GM19035 (cell line): ENCODE data around the gene MVP.

Source experiments
- ATAC-seq: cut with Tn5 transposase; IDR thresholded peaks from one replicate; pipeline ENCODE4 v1.9.1; 2021; ENCODE audit not compliant: unreplicated experiment

The MVP gene

DNA sequence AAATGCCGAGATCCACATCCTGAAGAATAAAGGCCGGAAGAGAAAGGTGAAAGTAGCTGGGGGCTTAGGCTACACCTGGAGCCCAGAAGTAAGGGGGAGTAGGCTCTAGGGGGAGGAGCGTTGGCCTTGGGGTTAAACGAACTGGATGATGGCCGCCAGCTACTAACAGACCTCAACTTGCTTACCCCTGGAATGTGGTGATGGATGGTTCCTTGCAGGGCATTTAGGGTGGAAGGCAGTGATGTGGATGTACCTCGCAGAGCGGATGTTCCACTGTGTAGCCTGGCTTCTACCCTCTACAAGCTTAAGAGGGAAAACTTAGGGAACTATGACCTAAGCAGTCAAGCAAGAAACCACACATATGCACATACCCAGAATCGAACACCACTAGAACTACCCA is 16.2 kb upstream of the MVP start:
- no peak for ATAC-seq

DNA sequence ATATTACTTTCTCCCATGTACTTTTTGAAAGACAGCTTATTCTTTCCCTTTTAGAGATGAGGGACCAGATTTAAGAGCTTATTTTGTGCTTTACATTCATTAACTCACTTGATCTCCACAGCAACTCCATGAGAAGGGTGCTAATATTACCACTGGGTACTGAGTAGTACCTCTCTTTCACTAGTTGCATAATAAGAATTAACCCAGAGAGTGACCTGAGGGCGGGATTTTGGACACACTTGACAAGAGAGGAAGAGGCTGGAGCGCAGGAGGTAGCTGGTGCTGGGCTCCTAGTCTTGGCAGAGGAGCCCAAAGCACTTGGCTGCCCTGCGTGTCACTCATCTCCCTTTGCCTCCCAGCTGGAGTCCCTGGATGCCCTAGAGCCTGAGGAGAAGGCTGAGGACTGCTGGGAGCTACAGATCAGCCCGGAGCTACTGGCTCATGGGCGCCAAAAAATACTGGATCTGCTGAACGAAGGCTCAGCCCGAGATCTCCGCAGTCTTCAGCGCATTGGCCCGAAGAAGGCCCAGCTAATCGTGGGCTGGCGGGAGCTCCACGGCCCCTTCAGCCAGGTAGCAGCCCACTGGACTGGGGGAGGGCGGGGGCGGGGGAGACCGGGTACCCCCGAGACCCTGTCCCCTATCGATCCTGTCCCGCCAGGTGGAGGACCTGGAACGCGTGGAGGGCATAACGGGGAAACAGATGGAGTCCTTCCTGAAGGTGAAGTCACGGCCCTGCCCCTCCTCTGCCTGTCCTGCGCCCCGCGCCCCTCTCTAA is 15.6 kb upstream of the MVP start:
- ATAC-seq = no peak

DNA sequence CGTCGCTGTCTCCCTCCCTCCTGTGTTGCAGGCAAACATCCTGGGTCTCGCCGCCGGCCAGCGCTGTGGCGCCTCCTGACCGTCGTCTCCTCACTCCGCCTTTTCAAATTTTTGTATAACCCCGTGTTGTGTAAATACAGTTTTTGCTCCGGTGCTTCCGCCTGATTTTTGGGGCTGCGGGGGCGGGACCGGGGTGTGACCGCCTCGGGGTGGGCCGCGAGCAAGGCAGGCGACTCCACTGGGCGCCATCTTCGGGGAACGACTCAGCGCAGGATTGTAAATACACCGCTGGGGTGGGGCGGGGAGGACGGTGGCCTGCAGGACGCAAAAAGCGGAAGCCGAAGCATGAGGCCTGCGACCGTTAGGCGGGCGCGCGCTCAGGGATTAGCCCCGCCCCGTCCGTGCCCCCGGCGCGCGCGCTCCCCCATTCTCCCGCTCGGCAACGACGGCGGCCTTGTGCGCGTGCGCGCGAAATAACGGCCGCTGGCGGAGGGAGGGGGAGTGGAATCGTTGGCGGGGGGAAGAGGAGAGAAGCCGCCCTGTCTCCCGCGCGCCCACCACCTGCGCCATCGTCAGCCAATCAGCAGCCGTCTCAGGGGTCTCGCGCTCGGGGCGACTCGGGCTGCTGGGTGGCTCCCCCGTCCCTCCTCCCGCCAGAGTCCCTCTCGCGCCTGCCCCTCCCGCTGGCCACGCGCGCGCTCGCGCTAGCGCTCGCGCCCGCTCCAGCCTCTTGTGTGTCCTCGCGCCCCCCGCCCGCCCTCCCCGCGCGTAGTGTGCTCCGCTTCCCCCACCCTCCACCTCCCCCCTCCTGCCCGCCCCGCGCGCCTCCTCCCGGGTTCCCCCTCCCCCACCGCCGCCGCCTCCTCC is 14.8 kb upstream of the MVP start:
- peak; percentile 53 for ATAC-seq

DNA sequence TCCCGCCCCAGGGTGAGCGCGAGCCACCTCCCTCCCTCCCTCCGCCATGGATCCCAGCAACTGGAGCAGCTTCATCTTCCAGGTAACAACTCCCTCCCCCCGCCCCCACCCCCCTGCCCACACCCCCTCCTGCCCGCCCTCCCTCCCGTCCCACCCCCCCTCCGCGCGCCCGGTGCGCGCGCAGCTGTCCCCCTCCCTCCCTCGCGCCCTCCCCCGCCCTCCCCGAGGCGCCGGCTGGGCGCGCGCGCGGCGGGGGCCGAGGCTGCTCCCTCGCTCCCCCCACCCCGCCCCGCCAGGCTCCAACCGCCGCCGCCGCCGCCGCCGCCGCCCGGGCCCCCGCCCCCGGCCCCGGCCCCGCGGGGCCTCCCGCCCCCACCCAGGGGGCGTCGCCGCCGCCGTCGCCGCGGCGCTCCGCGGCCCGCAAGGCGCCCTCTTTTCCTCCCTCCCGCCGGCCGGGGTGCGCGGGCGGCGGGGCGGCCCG is 14.1 kb upstream of the MVP start, which contains the start of gene MAZ:
TSS of gene MAZ (plus strand) at position 431 of the 481 bp plus-strand sequence. CDS start 173 bp downstream, outside the sequence.
- ATAC-seq = no peak

DNA sequence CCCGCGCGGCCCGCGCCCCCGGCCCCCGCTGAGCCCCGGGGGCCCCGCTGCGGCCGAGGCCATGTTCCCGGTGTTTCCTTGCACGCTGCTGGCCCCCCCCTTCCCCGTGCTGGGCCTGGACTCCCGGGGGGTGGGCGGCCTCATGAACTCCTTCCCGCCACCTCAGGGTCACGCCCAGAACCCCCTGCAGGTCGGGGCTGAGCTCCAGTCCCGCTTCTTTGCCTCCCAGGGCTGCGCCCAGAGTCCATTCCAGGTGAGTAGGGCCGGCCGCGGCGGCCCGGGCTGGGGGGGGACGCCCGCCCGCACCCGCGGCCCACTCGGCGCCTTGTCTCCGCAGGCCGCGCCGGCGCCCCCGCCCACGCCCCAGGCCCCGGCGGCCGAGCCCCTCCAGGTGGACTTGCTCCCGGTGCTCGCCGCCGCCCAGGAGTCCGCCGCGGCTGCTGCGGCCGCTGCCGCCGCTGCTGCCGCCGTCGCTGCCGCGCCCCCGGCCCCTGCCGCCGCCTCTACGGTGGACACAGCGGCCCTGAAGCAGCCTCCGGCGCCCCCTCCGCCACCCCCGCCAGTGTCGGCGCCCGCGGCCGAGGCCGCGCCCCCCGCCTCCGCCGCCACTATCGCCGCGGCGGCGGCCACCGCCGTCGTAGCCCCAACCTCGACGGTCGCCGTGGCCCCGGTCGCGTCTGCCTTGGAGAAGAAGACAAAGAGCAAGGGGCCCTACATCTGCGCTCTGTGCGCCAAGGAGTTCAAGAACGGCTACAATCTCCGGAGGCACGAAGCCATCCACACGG is 13.4 kb upstream of the MVP start:
- ATAC-seq = no peak

DNA sequence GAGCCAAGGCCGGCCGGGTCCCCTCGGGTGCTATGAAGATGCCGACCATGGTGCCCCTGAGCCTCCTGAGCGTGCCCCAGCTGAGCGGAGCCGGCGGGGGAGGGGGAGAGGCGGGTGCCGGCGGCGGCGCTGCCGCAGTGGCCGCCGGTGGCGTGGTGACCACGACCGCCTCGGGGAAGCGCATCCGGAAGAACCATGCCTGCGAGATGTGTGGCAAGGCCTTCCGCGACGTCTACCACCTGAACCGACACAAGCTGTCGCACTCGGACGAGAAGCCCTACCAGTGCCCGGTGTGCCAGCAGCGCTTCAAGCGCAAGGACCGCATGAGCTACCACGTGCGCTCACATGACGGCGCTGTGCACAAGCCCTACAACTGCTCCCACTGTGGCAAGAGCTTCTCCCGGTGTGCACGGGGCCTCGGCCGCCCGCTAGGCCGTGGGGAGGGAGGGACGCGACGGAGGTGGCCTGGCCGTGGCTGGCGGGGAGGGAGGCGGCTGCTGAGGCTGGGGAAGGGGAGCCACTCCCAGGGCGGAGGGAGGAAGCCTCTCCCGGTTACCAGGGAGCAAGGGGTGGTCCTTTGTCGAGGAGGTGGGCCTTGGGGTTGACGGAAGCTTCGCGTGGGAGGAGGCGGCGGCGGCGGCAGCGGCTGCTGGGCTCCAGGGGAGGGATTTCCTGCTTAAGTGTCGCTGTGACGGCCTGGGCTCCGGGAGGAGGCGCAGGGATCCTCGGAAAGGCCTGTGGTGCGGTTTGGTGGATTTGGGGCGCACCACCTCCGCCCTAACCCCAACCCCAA is 12.6 kb upstream of the MVP start:
- ATAC-seq = peak; percentile 24

DNA sequence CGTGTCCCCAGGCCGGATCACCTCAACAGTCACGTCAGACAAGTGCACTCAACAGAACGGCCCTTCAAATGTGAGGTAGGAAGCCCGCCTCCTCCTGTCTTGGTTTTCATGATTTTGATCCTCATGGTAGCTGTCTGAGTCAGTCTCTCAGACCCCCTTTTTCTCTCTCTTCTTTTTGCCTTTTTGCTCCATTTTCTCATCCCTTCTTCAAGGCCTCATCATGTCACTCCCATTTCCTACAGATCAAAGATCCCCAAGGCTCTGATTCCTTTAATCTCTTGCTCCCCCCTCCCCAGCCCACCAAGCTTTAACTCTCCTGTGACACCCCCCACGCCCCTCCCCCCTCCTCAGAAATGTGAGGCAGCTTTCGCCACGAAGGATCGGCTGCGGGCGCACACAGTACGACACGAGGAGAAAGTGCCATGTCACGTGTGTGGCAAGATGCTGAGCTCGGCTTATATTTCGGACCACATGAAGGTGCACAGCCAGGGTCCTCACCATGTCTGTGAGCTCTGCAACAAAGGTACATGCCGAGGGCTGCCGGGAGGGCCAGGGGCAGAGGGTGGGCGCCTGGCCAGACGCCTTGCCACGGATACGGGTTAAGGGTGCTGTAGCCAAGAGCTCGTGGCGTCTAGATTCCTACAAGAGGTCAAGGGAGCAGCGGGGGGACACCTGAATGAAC is 11.9 kb upstream of the MVP start:
- ATAC-seq = no peak

DNA sequence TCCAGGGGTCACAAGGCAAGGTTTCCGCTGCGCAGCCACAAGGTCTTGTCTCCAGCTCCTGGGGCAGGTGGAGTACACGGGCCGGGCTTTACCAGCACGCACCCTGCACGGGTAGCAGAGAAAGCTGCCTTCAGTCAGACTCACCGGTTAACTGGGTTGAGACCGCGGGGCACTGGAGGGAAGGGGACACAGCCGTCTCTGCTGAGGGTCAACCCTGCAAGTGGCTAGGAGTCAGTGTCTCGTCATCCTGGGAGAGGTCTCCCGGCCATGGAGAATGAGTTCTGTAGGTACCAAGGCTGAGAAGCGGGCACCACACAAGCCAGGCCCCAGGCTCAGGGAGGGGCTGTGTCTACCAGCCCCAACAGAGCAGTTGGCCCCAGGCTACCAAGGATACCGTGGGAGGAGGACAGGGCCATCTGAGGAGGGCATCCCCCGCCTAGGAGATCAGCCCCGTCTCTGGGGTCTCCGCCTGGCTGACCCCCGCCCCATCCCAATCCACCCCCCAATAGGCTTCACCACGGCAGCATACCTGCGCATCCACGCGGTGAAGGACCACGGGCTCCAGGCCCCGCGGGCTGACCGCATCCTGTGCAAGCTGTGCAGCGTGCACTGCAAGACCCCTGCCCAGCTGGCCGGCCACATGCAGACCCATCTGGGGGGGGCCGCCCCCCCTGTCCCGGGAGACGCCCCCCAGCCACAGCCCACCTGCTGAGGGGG is 11.1 kb upstream of the MVP start:
- ATAC-seq = no peak

DNA sequence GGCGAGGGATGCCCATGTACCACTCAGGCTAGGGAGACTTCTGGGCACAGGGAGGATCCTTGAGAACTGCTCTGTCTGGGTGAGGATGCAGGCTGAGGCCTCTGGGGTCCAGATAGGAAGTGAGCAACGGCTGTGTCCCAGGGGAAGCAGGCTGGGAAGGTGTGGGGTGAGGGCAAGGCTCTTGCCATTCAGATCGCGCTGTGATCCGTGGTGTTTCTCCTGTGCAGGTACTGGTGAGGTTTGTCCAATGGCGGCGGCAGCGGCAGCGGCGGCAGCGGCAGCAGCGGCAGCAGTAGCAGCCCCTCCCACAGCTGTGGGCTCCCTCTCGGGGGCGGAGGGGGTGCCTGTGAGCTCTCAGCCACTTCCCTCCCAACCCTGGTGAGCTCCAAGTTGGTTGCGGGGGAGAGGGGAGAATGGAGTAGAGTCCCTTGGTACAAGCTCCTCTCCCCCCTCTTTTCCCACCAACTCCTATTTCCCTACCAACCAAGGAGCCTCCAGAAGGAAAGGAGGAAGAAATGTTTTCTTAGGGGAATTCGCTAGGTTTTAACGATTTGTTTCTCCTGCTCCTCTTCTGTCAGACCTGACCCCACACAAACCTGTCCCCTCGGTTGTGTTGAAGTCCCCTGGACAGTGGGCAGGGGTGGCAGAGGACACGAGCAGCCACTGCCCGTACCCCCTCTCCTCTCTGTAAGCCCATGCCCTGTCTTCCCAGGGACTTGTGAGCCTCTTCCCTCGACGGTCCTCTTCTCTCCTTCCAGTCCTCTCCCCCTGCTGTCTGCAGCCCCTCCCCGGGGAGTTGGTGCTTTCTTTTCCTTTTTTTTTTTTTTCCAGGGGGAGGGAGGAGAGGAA is 10.2 kb upstream of the MVP start:
- no peak for ATAC-seq

DNA sequence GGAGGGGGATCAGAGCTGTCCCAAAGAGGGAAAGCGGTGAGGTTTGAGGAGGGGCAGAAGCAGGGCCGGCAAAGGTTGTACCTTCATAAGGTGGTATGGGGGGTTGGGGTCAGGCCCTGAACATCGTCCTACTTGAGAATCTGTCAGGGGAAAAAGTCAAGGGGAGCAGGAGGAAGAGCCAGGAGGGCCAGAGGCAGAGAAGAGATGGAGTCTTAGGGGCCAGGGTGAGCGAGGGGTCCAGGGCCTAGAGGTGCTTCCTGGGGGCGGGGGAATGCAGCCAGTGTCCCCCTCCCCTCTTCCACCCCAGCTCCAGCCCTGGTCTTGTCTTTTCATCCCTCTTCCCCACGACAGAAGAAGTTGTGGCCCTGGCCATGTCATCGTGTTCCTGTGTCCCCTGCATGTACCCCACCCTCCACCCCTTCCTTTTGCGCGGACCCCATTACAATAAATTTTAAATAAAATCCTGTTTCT is 9.5 kb upstream of the MVP start:
- no peak for ATAC-seq

DNA sequence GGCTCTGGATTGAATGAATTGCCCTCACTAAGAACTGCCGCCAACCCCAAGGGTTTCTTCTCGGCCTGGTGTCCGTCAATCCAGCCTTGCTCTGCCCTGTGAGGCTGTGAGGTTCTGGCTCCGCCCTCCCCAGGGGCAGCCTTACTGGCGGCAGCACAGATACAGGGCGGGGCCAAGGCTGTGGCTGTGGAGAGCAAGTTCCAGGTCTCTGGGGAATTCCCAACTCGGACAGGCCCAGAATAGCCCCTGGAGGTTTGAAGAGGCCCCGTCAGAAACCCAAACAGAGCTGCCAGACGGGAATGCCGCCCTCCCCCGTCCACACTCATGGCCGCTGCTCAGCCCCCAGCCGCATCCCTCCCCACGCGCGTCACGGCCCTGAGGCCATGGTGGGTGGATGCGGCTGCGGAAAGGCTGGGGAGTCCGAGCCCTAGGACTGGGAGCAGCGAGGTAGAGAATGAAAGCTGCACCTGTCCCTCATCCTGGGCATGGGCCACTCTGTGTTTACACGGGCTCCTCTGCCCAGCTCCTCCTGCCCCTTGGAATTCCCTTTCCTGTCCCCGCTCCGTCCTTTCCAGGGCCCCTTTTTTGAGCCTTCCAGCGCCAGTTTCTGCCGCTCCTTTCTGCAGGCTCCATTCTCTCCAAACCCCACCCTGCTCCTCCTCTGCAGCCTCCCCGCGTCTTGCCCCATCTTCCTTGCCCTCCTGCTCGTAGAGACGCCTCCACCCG is 8.9 kb upstream of the MVP start:
- peak; percentile 32 for ATAC-seq

DNA sequence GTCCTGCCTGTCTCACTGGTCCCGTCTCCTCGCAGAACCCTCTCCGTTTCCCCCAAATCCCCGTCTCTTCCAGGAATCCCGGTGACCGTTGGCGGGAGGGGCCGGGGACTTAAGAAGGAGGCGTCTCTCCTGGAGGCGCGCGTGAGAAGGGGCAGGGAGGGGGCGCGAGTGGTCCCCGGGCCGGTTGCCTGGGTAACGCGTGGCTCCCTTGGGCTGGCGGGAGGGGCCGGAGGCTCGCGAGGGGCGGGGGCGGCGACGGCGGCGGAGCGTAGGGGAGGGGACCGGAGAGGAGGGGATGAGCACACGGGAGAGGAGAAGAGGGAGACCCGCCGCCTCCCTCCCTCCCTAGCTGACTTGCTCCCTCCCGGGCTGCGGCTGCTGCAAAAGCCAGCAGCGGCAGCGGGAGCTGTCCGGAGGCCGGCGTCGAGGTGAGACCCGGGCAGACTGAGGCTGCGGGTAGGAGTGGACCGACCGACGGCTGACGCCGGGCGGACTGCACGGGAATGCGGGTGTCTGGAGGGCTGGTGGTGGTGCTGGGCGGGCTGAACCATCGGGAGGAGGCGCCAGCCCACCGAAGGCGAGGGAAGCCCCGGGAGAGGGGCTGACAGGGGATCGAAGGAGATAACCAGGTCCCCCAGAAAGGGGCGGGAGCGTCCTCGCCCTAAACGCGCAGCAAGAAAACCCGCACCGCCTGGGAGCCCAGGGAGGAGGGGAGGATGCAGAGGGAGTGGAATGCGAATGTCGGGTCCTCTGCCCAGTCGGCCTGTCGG is 8.2 kb upstream of the MVP start, which contains the start of gene PRRT2:
TSS of gene PRRT2 (plus strand) at position 298 of the 770 bp plus-strand sequence. CDS start 862 bp downstream, outside the sequence.
- ATAC-seq = no peak

DNA sequence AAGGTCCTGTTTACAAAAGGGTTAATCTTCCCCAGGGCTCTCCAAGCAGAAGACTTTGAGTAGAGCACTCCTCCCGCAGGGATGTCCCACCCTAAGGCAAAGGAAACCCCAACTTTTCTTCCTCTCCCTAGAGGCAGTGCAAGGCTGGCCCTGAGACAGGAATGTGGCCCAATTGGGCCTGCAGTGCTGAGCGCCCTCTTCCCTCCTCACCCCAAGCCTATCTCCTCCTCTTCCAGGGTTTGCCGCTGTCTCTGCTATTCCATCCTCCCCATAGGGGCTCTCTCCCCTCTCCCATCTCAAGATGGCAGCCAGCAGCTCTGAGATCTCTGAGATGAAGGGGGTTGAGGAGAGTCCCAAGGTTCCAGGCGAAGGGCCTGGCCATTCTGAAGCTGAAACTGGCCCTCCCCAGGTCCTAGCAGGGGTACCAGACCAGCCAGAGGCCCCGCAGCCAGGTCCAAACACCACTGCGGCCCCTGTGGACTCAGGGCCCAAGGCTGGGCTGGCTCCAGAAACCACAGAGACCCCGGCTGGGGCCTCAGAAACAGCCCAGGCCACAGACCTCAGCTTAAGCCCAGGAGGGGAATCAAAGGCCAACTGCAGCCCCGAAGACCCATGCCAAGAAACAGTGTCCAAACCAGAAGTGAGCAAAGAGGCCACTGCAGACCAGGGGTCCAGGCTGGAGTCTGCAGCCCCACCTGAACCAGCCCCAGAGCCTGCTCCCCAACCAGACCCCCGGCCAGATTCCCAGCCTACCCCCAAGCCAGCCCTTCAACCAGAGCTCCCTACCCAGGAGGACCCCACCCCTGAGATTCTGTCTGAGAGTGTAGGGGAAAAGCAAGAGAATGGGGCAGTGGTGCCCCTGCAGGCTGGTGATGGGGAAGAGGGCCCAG is 7.3 kb upstream of the MVP start:
- no peak for ATAC-seq

DNA sequence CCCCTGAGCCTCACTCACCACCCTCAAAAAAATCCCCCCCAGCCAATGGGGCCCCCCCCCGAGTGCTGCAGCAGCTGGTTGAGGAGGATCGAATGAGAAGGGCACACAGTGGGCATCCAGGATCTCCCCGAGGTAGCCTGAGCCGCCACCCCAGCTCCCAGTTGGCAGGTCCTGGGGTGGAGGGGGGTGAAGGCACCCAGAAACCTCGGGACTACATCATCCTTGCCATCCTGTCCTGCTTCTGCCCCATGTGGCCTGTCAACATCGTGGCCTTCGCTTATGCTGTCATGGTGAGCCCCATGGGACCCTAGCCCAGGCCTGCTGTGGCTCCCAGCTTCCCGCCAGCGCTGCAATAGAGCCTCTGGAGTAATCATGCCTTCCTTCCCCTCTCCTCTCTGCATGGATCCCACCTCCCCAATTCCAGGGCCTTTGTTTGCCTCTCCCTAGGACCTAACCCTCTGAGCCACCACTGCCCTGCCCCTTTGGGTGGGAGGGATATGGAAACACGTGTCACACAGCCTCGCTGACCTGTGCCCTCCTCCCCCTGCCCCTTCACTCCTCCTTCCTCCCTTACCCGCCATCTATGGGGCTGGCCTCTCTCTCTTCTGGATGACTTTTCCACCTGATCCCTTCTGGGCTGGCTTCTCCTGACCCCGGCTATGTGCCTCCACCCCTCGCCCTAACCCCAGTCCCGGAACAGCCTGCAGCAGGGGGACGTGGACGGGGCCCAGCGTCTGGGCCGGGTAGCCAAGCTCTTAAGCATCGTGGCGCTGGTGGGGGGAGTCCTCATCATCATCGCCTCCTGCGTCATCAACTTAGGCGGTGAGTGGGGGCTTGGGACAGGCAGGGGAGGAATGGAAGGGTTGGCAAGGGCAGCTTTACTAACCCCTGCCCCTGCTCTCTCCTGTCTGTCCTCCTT is 6.4 kb upstream of the MVP start:
- no peak for ATAC-seq

DNA sequence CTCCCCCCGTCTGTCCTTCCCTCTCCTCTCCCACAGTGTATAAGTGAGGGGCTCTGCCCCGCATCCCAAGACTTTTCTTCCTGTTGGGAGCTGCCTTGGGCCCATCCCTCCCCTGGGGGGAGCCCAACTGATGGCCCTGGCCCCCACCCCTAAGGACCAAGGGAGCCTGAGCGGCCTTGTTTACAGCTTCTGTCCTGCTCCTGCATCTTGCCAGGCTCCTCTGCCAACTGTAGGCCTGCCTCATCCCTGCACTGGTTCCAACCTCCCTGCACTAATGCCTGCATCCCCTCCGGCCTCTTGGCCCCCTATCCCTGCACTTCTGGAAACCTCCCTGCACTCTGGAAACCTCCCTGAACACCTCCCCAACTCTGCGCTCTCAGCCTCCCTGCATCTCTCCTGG is 5.7 kb upstream of the MVP start:
- ATAC-seq = no peak
